Cardiac muscle cell (in vitro differentiated cells and primary cell): Measurements from ENCODE around the gene TRAPPC11. TPM values are rescaled to one million over a fixed set of nuclear protein-coding genes. Genes with fewer than 3 reads are reported as not detected.

Experiments
- DNase-seq, 2 donors: peaks; one replicate each; pipeline versions ENCODE4 v3.0.0 to v3.0.0-alpha.2; 2010 to 2017; ENCODE audit warnings: low read depth in 1 of 2, low spot score in 1 of 2
- H3K27ac ChIP-seq: fragments of 200-600 bp; sonication (generic); 2 replicates; pipeline ENCODE4 v1.5.1; 2016
- H3K27me3 ChIP-seq: fragments of 200-600 bp; sonication (generic); 2 replicates; pipeline ENCODE4 v1.6.0; 2016; ENCODE audit warnings: control low read depth
- H3K36me3 ChIP-seq: fragments of 200-600 bp; sonication (generic); 2 replicates; pipeline ENCODE4 v1.5.1; 2016; ENCODE audit warnings: control low read depth
- H3K4me1 ChIP-seq: fragments of 200-600 bp; sonication (generic); 2 replicates; pipeline ENCODE4 v1.8.1; 2017; ENCODE audit warnings: low read depth, mild to moderate bottlenecking, mixed run types
- H3K4me3 ChIP-seq: fragments of 200-600 bp; sonication (generic); 2 replicates; pipeline ENCODE4 v1.5.1; 2016; ENCODE audit warnings: mild to moderate bottlenecking
- H3K9me3 ChIP-seq: fragments of 200-600 bp; sonication (generic); 2 replicates; pipeline ENCODE4 v1.5.1; 2017; ENCODE audit warnings: low read depth, mild to moderate bottlenecking, control low read depth
- polyA plus RNA-seq: library from polyadenylated mRNA; unstranded; fragments of >200 nt; fragmentation: Nextera tagmentation; extraction: Ambion mirVana; gene quantifications from 2 replicates; pipeline ENCODE4 v1.2.1, GENCODE V29; 2016
- total RNA-seq: library from RNA; depleted of rRNA; stranded (reverse); fragments of >200 nt; gene quantifications from 2 replicates; pipeline ENCODE4 v1.2.3, GENCODE V29; 2016
- TF ChIP-seq, protein P1 (sequence below): IDR thresholded peaks from 2 replicates; pipeline ENCODE4 v1.5.1; 2012; ENCODE audit warnings: low read depth, mild to moderate bottlenecking, low read length

Gene TRAPPC11
- total and polyA plus RNA-seq, 2 experiments from 2014 or later: 15.8 to 45.7 TPM

DNA sequence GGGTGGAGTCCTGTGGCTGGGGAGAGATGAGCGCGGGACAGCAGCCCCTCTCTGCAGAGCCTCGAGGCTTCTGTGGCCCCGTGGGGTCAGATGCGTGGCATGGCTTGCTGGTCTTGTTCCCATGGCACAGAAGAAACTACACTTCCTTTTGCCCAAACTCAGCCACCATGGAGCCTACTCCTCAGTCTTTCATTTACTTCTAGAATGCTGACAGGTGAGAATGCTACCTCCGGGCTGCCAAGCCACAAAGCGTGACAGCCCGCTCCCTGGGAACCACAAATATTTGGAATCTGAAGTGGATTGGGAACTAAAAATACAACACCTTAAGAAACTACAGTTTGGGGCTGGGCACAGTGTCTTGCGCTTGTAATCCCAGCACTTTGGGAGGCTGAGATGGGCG lies 98.0 kb downstream of the TRAPPC11 start:
- H3K36me3 ChIP-seq: no peaks in the 10 kb centered on the region
- no peak overlapping the region for H3K4me3 ChIP-seq
- H3K27me3 ChIP-seq: no peaks in the 10 kb centered on the region
- DNase-seq: peak in 1 of 2 donors; percentile 3
- no peaks in the 10 kb centered on the region for H3K9me3 ChIP-seq
- H3K4me1 ChIP-seq: no peaks in the 10 kb centered on the region
- TF ChIP-seq, protein P1, sequence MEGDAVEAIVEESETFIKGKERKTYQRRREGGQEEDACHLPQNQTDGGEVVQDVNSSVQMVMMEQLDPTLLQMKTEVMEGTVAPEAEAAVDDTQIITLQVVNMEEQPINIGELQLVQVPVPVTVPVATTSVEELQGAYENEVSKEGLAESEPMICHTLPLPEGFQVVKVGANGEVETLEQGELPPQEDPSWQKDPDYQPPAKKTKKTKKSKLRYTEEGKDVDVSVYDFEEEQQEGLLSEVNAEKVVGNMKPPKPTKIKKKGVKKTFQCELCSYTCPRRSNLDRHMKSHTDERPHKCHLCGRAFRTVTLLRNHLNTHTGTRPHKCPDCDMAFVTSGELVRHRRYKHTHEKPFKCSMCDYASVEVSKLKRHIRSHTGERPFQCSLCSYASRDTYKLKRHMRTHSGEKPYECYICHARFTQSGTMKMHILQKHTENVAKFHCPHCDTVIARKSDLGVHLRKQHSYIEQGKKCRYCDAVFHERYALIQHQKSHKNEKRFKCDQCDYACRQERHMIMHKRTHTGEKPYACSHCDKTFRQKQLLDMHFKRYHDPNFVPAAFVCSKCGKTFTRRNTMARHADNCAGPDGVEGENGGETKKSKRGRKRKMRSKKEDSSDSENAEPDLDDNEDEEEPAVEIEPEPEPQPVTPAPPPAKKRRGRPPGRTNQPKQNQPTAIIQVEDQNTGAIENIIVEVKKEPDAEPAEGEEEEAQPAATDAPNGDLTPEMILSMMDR: no peak
- no peak overlapping the region for H3K27ac ChIP-seq

DNA sequence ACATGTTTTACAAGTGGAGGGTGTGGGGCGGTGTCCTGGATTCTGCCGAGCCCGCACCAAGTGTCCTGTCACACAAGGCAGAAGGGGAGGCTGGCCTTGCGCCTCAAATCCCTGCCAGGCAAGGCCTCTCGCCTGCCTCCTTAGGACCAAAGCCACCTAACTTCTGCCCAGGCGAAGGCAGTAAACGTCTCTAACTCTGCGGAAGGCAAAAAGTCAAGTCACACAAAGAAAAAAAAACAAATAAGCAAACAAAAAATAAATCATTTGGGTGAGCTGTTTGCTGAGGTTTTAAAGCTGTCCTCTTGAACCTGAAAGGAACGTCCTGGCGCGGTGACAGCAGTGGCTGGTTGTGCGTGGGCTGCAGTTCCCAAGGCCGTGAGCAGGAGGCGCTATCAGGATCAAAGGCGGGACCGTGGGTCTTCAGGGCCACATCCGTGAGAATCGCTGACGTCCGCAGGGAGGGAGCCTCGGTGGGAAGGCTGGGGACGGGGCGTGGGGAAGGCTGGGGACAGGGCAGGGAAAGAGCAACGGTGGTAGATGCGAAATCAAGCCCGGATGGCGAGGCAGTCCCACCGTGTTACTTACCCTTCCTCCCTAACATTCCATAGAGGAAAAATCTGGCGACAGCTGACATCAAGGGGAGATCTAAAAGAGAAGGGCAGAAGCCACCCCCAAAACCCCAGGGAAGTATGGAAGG lies 99.1 kb downstream of the TRAPPC11 start:
- no peak overlapping the region for H3K4me3 ChIP-seq
- no peaks in the 10 kb centered on the region for H3K27me3 ChIP-seq
- H3K4me1 ChIP-seq: no peaks in the 10 kb centered on the region
- TF ChIP-seq, protein P1: peak; percentile 68
- DNase-seq: peak in 1 of 2 donors; percentile 66
- no peaks in the 10 kb centered on the region for H3K9me3 ChIP-seq
- no peak overlapping the region for H3K27ac ChIP-seq
- no peaks in the 10 kb centered on the region for H3K36me3 ChIP-seq

DNA sequence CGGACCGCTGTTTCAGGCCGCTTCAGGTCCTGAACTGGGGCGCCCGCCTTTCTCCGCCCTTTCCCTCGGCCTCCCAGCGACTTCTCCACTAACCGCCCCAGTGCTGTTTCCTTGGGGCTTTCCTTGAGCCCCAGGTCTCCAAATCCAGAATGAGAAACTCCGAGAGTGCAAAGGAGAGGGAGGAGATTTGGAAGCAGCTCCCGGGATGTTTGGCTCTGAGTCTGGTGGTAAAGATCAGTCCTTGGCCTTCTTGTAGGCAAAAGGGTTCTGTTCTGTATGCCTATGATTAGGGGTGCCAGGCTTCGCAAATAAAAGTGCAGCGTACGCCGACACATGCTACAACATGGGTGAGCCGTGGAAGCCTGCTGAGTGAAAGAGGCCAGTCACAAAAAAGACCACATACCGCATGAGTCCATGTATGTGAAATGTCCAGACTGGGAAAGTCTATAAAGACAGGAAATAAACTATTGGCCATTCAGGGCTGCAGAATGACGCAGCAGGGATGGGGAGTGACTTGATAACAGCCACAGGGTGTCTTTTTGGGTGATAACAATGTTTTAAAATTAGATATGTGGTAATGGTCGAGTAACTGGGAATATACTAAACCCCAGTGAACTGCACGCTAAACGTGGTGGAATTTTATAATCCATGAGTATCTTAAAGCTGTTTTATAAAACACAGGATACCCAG lies 99.8 kb downstream of the TRAPPC11 start:
- TF ChIP-seq, protein P1: no peak
- Histone ChIP-seq H3K9me3 (no peaks in the 10 kb centered on the region), H3K27me3 (no peaks in the 10 kb centered on the region), H3K4me1 (no peaks in the 10 kb centered on the region), H3K4me3 (no peak overlapping the region), H3K27ac (no peak overlapping the region), H3K36me3 (no peaks in the 10 kb centered on the region)
- DNase-seq: peak in 1 of 2 donors; percentile 27

DNA sequence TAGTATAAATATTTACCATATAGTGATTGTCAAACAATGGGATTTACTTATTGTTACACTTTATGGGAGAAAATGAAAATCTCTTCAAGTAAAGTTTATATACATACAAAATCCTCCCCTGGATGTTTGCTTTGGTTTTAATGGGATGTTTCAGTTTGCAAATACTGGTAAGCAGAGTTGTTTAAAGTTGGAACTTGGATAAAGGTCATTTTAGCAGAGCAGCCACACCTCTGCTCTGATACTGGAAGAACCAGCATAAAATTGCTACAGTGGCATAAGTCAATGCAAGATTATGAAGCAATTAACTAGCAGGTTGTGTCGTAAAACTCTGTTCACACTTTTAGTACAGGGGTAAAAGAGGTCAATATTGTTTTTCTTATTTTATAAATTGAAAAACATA lies 101.2 kb downstream of the TRAPPC11 start:
- Histone ChIP-seq H3K27me3 (no peaks in the 10 kb centered on the region), H3K27ac (no peak overlapping the region), H3K4me3 (no peak overlapping the region), H3K36me3 (no peaks in the 10 kb centered on the region), H3K4me1 (no peaks in the 10 kb centered on the region), H3K9me3 (no peaks in the 10 kb centered on the region)
- TF ChIP-seq, protein P1: no peak
- no peak for DNase-seq

Other genes starting within 250 kb of the TRAPPC11 start
- 30.8 and 34.1 TPM in 2 replicates for gene CDKN2AIP, start 214.7 kb upstream of the TRAPPC11 start, total RNA-seq
- gene CDKN2AIP, start 214.7 kb upstream of the TRAPPC11 start, polyA plus RNA-seq: 15.9 and 20.7 TPM in 2 replicates
- gene ING2, start 154.2 kb upstream of the TRAPPC11 start, total RNA-seq: 14.2 and 14.6 TPM in 2 replicates
- 26.1 and 32.9 TPM in 2 replicates for gene ING2, start 154.2 kb upstream of the TRAPPC11 start, polyA plus RNA-seq
- gene RWDD4, start 108 bp upstream of the TRAPPC11 start, total RNA-seq: 21.5 and 33.3 TPM in 2 replicates
- 40.0 and 43.5 TPM in 2 replicates for gene RWDD4, start 108 bp upstream of the TRAPPC11 start, polyA plus RNA-seq
- gene STOX2, start 246.0 kb downstream of the TRAPPC11 start, total RNA-seq: 11.5 and 20.1 TPM in 2 replicates
- gene STOX2, start 246.0 kb downstream of the TRAPPC11 start, polyA plus RNA-seq: 5.3 and 6.4 TPM in 2 replicates